DOHH2 (cell line): Measurements from ENCODE around the gene TMEM79.

Experiments used
- CTCF ChIP-seq: fragments of 200-600 bp; sonication (generic); IDR thresholded peaks from one replicate; pipeline ENCODE4 v1.5.1; 2014; ENCODE audit warnings: antibody characterized with exemption, mild to moderate bottlenecking, low read depth, low read length; ENCODE audit not compliant: poor library complexity, severe bottlenecking
- EZH2phosphoT487 ChIP-seq: fragments of 200-600 bp; sonication (generic); IDR thresholded peaks from 2 replicates; pipeline ENCODE4 v1.6.1; 2017; ENCODE audit warnings: borderline replicate concordance, mild to moderate bottlenecking, antibody characterized with exemption, low read length, moderate library complexity, mixed read lengths

GRCh38 chr1:156241926-156242325 lies 42.2 kb upstream of the TMEM79 start, which contains the start of gene BGLAP:
- no peak for TF ChIP-seq CTCF
- TF ChIP-seq EZH2phosphoT487, result no peak
